Skeletal muscle tissue (tissue), 4 donors: ENCODE measurements around the gene MOCOS. TPM values are rescaled to one million over a fixed set of nuclear protein-coding genes. Genes with fewer than 3 reads are reported as not detected.

Experiments
- H3K27ac ChIP-seq: one replicate; pipeline ENCODE4 v1.7.0; 2013; ENCODE audit warnings: mild to moderate bottlenecking, low read depth, low read length, inconsistent platforms
- H3K27me3 ChIP-seq, 3 donors: one replicate each; pipeline ENCODE4 v1.7.0; 2013; ENCODE audit warnings: low read length in 3 of 3; ENCODE audit not compliant: control insufficient read depth in 3 of 3, insufficient read depth in 3 of 3
- H3K36me3 ChIP-seq, 3 donors: one replicate each; pipeline ENCODE4 v1.7.0; 2013; ENCODE audit warnings: low read length in 3 of 3; ENCODE audit not compliant: control insufficient read depth in 3 of 3, insufficient read depth in 3 of 3
- H3K4me1 ChIP-seq, 3 donors: one replicate each; pipeline ENCODE4 v1.7.0; 2013; ENCODE audit warnings: low read length in 3 of 3, mild to moderate bottlenecking in 3 of 3; ENCODE audit not compliant: control insufficient read depth in 3 of 3, insufficient read depth in 3 of 3
- H3K4me3 ChIP-seq, 3 donors: one replicate each; pipeline ENCODE4 v1.7.0; 2013; ENCODE audit warnings: low read length in 3 of 3
- H3K9ac ChIP-seq, 3 donors: one replicate each; pipeline ENCODE4 v1.7.0; 2013; ENCODE audit warnings: low read length in 3 of 3, mild to moderate bottlenecking in 3 of 3, moderate library complexity in 2 of 3, low read depth in 1 of 3
- H3K9me3 ChIP-seq, 3 donors: one replicate each; pipeline ENCODE4 v1.7.0; 2013; ENCODE audit warnings: low read length in 3 of 3; ENCODE audit not compliant: control insufficient read depth in 3 of 3
- total RNA-seq: library from RNA; depleted of rRNA; stranded (reverse); fragments of >200 nt; gene quantifications from one replicate; pipeline ENCODE4 v1.2.3, GENCODE V29; 2014
- donor health status: Osteomylitis.

MOCOS gene
- total RNA-seq, 1 donor from 2014 or later: 0.52 TPM

DNA sequence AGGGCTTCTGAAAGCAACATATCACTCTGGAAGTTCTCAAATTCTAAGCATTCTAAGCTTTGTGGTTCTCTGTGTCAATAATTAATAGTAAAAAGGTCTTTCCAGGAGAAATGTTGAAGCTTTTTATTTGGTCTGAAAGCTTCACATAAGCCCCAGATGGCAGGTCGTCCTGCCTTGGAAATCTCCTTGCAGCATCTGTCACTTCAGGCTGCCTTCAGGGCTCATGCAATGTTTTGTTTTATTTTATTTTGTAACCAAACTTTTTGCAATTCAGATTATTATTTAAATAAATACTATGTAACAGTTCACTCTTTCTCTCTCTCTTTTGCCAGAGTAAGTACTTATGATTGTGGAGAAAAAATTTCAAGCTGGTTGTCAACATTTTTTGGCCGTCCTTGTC is 63.5 kb downstream of the MOCOS start:
- Histone ChIP-seq H3K9me3 (peaks cover 0 to 3% (median 3%) of the 10 kb centered on the region in 3 donors), H3K4me3 (no peak overlapping the region), H3K27ac (no peak overlapping the region), H3K36me3 (no peaks in the 10 kb centered on the region), H3K9ac (no peak overlapping the region), H3K4me1 (no peaks in the 10 kb centered on the region), H3K27me3 (no peaks in the 10 kb centered on the region)

DNA sequence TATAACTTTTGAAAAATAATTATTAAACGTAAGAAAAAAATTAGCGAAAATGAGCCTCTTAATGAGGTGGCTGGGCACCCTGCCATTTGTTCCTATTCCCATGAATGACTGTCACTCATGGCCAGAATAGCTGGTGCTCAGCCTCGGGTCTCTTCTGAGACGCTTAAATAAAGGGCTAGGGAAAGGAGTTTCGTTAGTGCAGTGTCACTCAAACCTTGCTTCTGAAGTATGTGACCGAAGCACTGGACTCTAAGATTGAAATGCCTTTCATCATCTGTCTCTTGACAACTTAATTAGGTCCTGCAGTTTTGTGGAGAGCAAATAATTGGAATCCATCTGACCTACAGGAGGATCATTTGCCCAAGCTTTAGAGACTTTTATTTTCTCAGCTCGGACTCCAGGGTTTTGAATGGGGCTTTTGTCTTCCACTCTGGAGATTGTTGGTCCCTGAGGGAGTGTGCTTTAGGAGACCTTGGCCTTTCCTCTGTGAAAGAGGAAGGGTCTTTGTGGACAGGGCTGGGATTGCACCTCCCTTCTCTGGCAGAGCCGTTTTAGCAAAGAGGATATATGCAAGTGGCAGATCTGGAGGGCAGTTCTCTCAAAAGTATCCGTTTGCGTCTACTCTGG is 67.9 kb downstream of the MOCOS start:
- Histone ChIP-seq H3K4me3 (no peak overlapping the region), H3K36me3 (no peaks in the 10 kb centered on the region), H3K4me1 (no peaks in the 10 kb centered on the region), H3K27ac (no peak overlapping the region), H3K9me3 (no peaks in the 10 kb centered on the region), H3K9ac (no peak overlapping the region), H3K27me3 (no peaks in the 10 kb centered on the region)

DNA sequence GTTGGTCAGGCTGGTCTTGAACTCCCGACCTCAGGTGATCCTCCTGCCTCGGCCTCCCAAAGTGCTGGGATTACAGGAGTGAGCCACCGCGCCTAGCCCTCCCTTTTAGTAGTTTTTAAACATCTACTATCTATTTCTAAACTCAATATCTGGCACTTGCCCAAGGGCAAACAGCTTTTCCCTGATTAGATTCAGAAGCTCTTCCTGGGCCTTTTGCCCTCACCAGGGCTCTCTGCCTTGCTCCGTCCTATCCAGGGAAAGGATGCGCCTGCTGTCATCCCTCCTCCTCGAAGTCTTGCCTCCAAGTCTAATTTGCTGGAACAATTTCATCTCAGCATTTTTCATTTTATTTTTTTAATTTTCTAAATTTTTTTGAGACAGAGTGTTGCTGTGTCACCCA is 68.8 kb downstream of the MOCOS start:
- H3K4me3 ChIP-seq: no peak overlapping the region
- no peaks in the 10 kb centered on the region for H3K9me3 ChIP-seq
- no peaks in the 10 kb centered on the region for H3K4me1 ChIP-seq
- H3K36me3 ChIP-seq: no peaks in the 10 kb centered on the region
- no peak overlapping the region for H3K9ac ChIP-seq
- peaks cover 0 to 2% (median 0%) of the 10 kb centered on the region in 3 donors for H3K27me3 ChIP-seq
- no peak overlapping the region for H3K27ac ChIP-seq

DNA sequence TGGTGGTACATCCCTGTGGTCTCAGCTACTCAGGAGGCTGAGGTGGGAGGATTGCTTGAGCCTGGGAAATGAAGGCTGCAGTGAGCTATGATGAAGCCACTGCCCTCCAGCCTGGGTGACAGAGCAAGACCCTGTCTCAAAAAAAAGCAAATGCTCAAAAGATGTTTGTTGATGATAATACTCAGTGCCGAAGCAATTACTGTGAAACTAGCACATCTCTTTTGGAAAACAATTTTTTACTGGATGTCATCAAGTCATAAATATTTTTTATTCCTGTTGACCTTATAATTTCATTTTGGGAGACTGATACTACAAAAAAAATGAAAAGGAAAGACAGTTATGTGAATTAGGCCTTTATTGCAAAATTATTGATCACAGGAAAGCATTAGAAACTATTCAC is 75.7 kb downstream of the MOCOS start:
- Histone ChIP-seq H3K4me1 (no peaks in the 10 kb centered on the region), H3K4me3 (no peak overlapping the region), H3K9ac (no peak overlapping the region), H3K27ac (no peak overlapping the region), H3K36me3 (no peaks in the 10 kb centered on the region), H3K9me3 (no peaks in the 10 kb centered on the region), H3K27me3 (peaks cover 0 to 2% (median 0%) of the 10 kb centered on the region in 3 donors)

DNA sequence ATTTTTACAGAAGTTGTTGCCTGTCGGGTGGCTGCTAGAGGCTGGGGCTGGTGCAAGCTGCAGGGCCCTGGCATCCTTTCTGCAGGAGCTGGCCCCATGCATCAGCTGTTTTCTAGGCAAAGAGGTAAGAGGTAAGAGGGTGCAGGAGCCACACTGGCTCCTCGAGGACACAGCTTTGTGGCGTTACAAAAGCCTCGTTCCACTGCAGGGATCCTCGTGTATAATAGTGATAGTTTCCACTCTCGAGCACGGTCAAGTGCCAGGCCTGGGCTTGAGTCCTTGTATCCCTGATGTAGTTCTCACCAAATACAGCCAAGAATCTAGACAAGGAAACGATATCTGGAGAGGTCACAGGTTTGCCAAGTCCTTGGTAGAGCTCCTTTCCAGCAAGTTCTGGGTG is 77.0 kb downstream of the MOCOS start:
- peaks cover 0 to 2% (median 0%) of the 10 kb centered on the region in 3 donors for H3K27me3 ChIP-seq
- no peaks in the 10 kb centered on the region for H3K36me3 ChIP-seq
- H3K9ac ChIP-seq: no peak overlapping the region
- H3K9me3 ChIP-seq: no peaks in the 10 kb centered on the region
- H3K4me1 ChIP-seq: no peaks in the 10 kb centered on the region
- no peak overlapping the region for H3K4me3 ChIP-seq
- no peak overlapping the region for H3K27ac ChIP-seq

DNA sequence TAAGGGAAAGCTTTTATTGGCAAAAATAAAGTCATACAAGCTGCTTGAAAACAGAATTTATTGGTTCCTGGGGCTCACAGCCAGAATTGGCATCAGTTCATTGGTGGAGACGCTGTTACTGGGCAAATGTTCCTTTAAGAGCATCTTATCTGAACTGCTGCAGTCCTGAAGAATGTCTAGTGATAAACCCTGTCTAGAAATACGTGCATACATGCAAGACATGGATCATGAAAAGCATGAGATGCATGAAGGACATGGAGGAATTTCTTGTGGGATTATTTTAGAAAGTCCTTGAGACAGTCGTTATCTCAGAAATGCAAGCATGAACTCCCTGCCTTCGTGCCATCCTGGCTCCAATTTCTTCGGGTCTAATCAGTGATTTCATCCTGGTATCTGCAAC is 77.7 kb downstream of the MOCOS start:
- Histone ChIP-seq H3K9ac (no peak overlapping the region), H3K4me3 (no peak overlapping the region), H3K4me1 (no peaks in the 10 kb centered on the region), H3K36me3 (no peaks in the 10 kb centered on the region), H3K27me3 (peaks cover 0 to 2% (median 0%) of the 10 kb centered on the region in 3 donors), H3K27ac (no peak overlapping the region), H3K9me3 (no peaks in the 10 kb centered on the region)

DNA sequence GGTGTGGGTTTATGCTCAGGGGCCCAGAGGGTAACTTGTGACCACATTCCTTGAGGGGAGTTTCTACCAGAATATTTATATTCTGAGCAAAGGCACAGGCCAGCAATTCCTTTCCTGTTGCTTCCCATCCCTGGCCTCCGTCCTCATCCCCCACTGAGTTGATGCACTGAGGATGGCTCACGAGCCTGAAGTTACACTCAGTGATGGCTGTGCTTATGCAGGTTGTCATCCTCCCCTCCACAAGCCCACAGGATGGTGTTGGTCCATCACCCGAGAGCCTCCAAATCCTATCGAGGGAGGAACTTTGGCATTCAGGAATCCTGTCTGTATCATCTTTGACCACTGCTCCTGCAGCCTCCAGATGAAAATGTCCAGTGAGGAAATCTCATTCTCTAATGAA is 81.9 kb downstream of the MOCOS start:
- Histone ChIP-seq H3K9me3 (no peaks in the 10 kb centered on the region), H3K4me3 (no peak overlapping the region), H3K27ac (no peak overlapping the region), H3K36me3 (no peaks in the 10 kb centered on the region), H3K9ac (no peak overlapping the region), H3K4me1 (no peaks in the 10 kb centered on the region), H3K27me3 (no peaks in the 10 kb centered on the region)

DNA sequence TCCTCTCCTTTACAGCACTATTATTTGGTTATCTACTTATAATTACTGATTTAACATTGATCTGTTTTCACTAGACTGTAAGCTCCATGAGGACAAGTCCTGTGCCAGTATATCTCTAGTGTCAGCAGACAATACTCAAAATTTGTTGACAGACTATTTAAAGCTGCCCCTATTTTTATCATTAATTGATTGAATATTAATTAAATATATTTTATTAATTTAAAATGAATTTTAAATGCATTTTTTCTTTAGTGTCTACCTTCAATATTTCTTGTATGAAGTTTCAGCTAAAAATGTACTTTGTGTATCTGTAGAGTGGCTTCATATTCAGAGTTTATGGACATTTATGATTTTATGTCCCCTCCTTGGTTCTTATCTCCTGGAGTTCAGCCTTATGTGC is 83.9 kb downstream of the MOCOS start:
- H3K27ac ChIP-seq: no peak overlapping the region
- H3K27me3 ChIP-seq: no peaks in the 10 kb centered on the region
- H3K9ac ChIP-seq: no peak overlapping the region
- H3K9me3 ChIP-seq: no peaks in the 10 kb centered on the region
- no peaks in the 10 kb centered on the region for H3K4me1 ChIP-seq
- H3K36me3 ChIP-seq: no peaks in the 10 kb centered on the region
- H3K4me3 ChIP-seq: no peak overlapping the region

DNA sequence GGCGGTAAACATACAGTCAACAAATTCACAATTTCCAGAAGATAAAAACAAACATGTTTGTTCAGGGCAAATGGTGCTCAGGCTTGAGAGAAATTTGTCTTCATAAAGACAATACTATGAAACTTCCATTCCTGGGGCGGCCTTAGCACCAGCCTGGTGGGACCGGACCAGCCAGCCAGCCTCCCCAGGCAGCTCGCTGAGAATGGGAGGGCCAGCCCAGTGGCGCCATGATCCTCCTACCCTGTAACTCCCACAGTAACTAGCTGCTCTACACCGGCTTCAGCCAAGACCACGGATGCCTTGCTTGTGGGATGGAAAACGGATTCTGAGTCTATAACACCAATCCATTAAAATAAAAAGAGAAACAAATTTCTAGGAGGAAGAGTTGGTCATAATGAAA is 86.0 kb downstream of the MOCOS start:
- H3K9ac ChIP-seq: no peak overlapping the region
- no peak overlapping the region for H3K27ac ChIP-seq
- no peak overlapping the region for H3K4me3 ChIP-seq
- H3K4me1 ChIP-seq: no peaks in the 10 kb centered on the region
- no peaks in the 10 kb centered on the region for H3K36me3 ChIP-seq
- no peaks in the 10 kb centered on the region for H3K27me3 ChIP-seq
- no peaks in the 10 kb centered on the region for H3K9me3 ChIP-seq

DNA sequence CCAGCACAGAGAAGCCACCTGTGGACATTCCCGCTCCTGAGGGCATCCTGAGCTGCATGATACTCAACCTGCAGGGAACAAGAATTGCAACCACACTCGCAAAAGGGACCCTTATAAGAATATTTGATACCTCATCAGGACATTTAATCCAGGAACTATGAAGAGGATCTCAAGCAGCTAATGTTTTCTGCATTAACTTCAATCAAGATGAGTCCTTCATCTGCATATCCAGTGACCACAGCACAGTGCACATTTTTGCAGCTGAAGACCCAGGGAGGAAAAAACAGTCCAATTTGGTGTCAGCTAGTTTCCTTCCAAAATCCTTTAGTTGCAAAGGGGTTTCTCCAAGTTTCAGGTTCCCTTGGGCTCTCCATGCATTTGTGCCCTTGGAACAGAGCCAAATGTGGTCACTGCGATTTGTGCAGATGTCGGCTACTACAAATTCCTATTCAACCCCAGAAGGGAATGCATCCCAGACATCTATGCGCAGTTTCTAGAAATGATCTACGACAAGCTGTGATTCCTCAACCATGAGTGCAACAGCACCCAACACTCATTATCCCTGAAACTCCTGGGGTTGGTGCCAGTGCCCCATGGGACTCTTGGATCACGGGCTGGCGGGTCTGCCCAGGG is 86.9 kb downstream of the MOCOS start:
- H3K27ac ChIP-seq: no peak overlapping the region
- H3K4me1 ChIP-seq: no peaks in the 10 kb centered on the region
- no peaks in the 10 kb centered on the region for H3K36me3 ChIP-seq
- H3K9me3 ChIP-seq: no peaks in the 10 kb centered on the region
- H3K9ac ChIP-seq: no peak overlapping the region
- H3K4me3 ChIP-seq: no peak overlapping the region
- peaks cover 0 to 5% (median 0%) of the 10 kb centered on the region in 3 donors for H3K27me3 ChIP-seq
